Kidney (tissue), 22 donors: ENCODE measurements around the gene VRK2. TPM values are rescaled to one million over a fixed set of nuclear protein-coding genes. Genes with fewer than 3 reads are reported as not detected.
A peak's percentile ranks its signal among the peaks of the same experiment; 100 is the strongest.

ENCODE experiments used
- DNase-seq, 5 donors: peaks; one replicate each; pipeline ENCODE4 v3.0.0-alpha.2; 2013 to 2020
- FAIRE-seq: peaks from 2 replicates; lab custom pipeline; 2012; peaks lifted over from hg19 to GRCh38; lab: Jason Lieb, UNC
- H3K27ac ChIP-seq, 2 donors: one replicate each; pipeline ENCODE4 v1.7.0; 2013; ENCODE audit warnings: low read depth in 2 of 2, low read length in 2 of 2, inconsistent platforms in 1 of 2
- H3K27me3 ChIP-seq: one replicate; pipeline ENCODE4 v1.7.1; 2013; ENCODE audit warnings: low read length, inconsistent platforms; ENCODE audit not compliant: control insufficient read depth, insufficient read depth
- H3K36me3 ChIP-seq, 3 donors: one replicate each; pipeline versions ENCODE4 v1.7.0 to v1.7.1; 2013; ENCODE audit warnings: low read length in 3 of 3, control low read depth in 1 of 3, inconsistent platforms in 1 of 3; ENCODE audit not compliant: insufficient read depth in 3 of 3, control insufficient read depth in 2 of 3
- H3K4me1 ChIP-seq, 3 donors: one replicate each; pipeline versions ENCODE4 v1.7.0 to v1.7.1; 2013; ENCODE audit warnings: low read length in 3 of 3, inconsistent platforms in 1 of 3, low read depth in 1 of 3; ENCODE audit not compliant: control insufficient read depth in 2 of 3, insufficient read depth in 2 of 3
- H3K4me3 ChIP-seq, 3 donors: one replicate each; pipeline versions ENCODE4 v1.7.0 to v1.8.1; 2013; ENCODE audit warnings: low read length in 3 of 3, control low read depth in 1 of 3, inconsistent platforms in 1 of 3
- H3K9ac ChIP-seq, 3 donors: one replicate each; pipeline versions ENCODE4 v1.7.0 to v1.7.1; 2013; ENCODE audit warnings: low read length in 3 of 3, control low read depth in 1 of 3, inconsistent platforms in 1 of 3
- H3K9me3 ChIP-seq, 3 donors: one replicate each; pipeline versions ENCODE4 v1.7.0 to v1.7.1; 2013; ENCODE audit warnings: low read length in 3 of 3, control low read depth in 1 of 3, inconsistent platforms in 1 of 3; ENCODE audit not compliant: control insufficient read depth in 2 of 3, insufficient read depth in 1 of 3
- CTCF ChIP-seq: IDR thresholded peaks from 3 replicates; pipeline ENCODE4 v1.5.1; 2012; ENCODE audit warnings: mild to moderate bottlenecking, moderate library complexity, borderline replicate concordance; ENCODE audit not compliant: insufficient read depth; ENCODE audit errors: extremely low read depth
- intact Hi-C: fragments of 100-400 bp; cut with DNase I; formaldehyde crosslinking; loops from one replicate; pipeline ENCODE4 v1.11.1; 2022
- long read RNA-seq, 10 donors: library from polyadenylated mRNA in 1 of 10; unstranded in 1 of 10; transcript quantifications; one replicate each; pipeline ENCODE4 v2.0.0 and lab custom pipeline, GENCODE V29; 2021 to 2026
- polyA plus RNA-seq: library from polyadenylated mRNA; stranded (reverse); fragments of 350-450 nt; fragmentation: Illumina TruSeq; extraction: RNeasy Lipid Tissue Mini Kit (QIAGEN cat#74804); gene quantifications from one replicate; pipeline ENCODE4 v1.2.3, GENCODE V29; 2014; ENCODE audit warnings: low read depth, low replicate concordance; ENCODE audit not compliant: insufficient read depth
- total RNA-seq: library from RNA; stranded (reverse); fragmentation: NEBNext Ultra II Directional; extraction: Animal tissue kit (Norgen Biotek cat#: 25700); gene quantifications from one replicate; pipeline ENCODE4 v1.2.1, GENCODE V29; 2021
- donor health status: control.
- donor health status: control.
- donor health status: control.
- donor health status: control.
- donor health status: control.
- donor health status: DM: yes; HTN: yes; CAD: no.
- donor health status: Normal renal cell carcinoma (clear cell type).

Gene VRK2
- total RNA-seq (26.5 TPM), polyA plus RNA-seq (7.2 TPM)
- long read RNA-seq, donor 1, partial matches to known transcripts, result 5 of 14 reads
- long read RNA-seq, donor 1, other reads (novel, unspliced or antisense), result 8 of 14 reads
- long read RNA-seq, donor 2, partial matches to known transcripts, result 6 of 17 reads
- long read RNA-seq, donor 2, other reads (novel, unspliced or antisense), result 8 of 17 reads
- long read RNA-seq, donor 3, partial matches to known transcripts, result 85 of 98 reads
- long read RNA-seq, donor 3, other reads (novel, unspliced or antisense), result 11 of 98 reads
- long read RNA-seq, donor 4, partial matches to known transcripts, result 0 of 9 reads
- long read RNA-seq, donor 4, other reads (novel, unspliced or antisense), result 7 of 9 reads
- long read RNA-seq, donor 5, result 0 reads
- long read RNA-seq, donor 6, partial matches to known transcripts, result 24 of 40 reads
- long read RNA-seq, donor 6, other reads (novel, unspliced or antisense), result 13 of 40 reads
- long read RNA-seq, donor 7, partial matches to known transcripts, result 13 of 25 reads
- long read RNA-seq, donor 7, other reads (novel, unspliced or antisense), result 9 of 25 reads
- long read RNA-seq, donor 8, partial matches to known transcripts, result 12 of 20 reads
- long read RNA-seq, donor 8, other reads (novel, unspliced or antisense), result 6 of 20 reads
- long read RNA-seq, donor 9, result 0 reads
- long read RNA-seq, donor 10, partial matches to known transcripts, result 16 of 28 reads
- long read RNA-seq, donor 10, other reads (novel, unspliced or antisense), result 10 of 28 reads

GRCh38 chr2:58046585-58047372 lies at the start of gene VRK2:
TSS of gene VRK2 (plus strand) at chr2:58046806. CDS start at chr2:58048832, 2,026 bp downstream.
- peak within 1 kb of the TSS; percentile 87 to 93 (median 92) for H3K9ac ChIP-seq
- TF ChIP-seq CTCF, result peak; percentile 1
- H3K9me3 ChIP-seq, result no peaks in the 10 kb centered on the region
- no peaks in the 10 kb centered on the region for H3K27me3 ChIP-seq
- H3K4me3 ChIP-seq, result peak within 1 kb of the TSS; percentile 90 to 91 (median 91)
- H3K36me3 ChIP-seq, result no peaks in the 10 kb centered on the region
- intact Hi-C loops, result no loop called here
- FAIRE-seq, result no peak
- H3K4me1 ChIP-seq, result peaks cover 0 to 5% (median 3%) of the 10 kb centered on the region in 3 donors
- peak; percentile 94 to 97 (median 96) for DNase-seq
- H3K27ac ChIP-seq, result peak within 1 kb of the TSS; percentile 87 to 92

- DNase-seq (no peak), FAIRE-seq (no peak)
- intact Hi-C loops, result no loop called here
- H3K27ac ChIP-seq, result no peak overlapping the region
- H3K36me3 ChIP-seq, result no peaks in the 10 kb centered on the region
- no peaks in the 10 kb centered on the region for H3K4me1 ChIP-seq
- no peak for TF ChIP-seq CTCF
- H3K4me3 ChIP-seq, result no peak overlapping the region
- no peaks in the 10 kb centered on the region for H3K27me3 ChIP-seq
- no peaks in the 10 kb centered on the region for H3K9me3 ChIP-seq
- no peak overlapping the region for H3K9ac ChIP-seq
Observed at GRCh38 chr2:58006256-58006951, 40.2 kb upstream of the VRK2 start.

DNA sequence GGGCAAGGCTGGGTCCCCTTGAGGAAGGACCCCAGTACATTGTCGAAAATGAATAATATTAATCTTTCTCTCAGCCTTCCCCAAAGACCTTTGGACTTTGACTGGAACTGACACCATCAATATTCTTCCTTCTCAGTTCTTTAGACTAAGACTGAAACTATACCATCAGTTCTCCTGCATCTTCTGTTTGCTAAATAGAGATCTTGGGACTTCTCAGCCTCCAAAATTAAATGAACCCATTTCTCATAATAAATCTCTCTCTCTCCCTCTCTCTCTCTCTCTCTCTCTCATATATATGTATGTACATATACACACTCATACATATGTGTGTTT lies 39.7 kb upstream of the VRK2 start:
- DNase-seq (no peak), FAIRE-seq (no peak)
- H3K9me3 ChIP-seq, result no peaks in the 10 kb centered on the region
- H3K9ac ChIP-seq, result no peak overlapping the region
- no peaks in the 10 kb centered on the region for H3K36me3 ChIP-seq
- no peak overlapping the region for H3K4me3 ChIP-seq
- H3K27me3 ChIP-seq, result no peaks in the 10 kb centered on the region
- intact Hi-C loops, result no loop called here
- TF ChIP-seq CTCF, result no peak
- H3K4me1 ChIP-seq, result no peaks in the 10 kb centered on the region
- no peak overlapping the region for H3K27ac ChIP-seq
